ENCODE results near the gene CCDC13. TPM values are rescaled to one million over a fixed set of nuclear protein-coding genes. Genes with fewer than 3 reads are reported as not detected.
"Not testable (repeated sequence)": the region's sequence is repeated elsewhere in the genome, so short reads cannot be mapped to it uniquely, and the experiment has no call there.

CCDC13 gene, protein sequence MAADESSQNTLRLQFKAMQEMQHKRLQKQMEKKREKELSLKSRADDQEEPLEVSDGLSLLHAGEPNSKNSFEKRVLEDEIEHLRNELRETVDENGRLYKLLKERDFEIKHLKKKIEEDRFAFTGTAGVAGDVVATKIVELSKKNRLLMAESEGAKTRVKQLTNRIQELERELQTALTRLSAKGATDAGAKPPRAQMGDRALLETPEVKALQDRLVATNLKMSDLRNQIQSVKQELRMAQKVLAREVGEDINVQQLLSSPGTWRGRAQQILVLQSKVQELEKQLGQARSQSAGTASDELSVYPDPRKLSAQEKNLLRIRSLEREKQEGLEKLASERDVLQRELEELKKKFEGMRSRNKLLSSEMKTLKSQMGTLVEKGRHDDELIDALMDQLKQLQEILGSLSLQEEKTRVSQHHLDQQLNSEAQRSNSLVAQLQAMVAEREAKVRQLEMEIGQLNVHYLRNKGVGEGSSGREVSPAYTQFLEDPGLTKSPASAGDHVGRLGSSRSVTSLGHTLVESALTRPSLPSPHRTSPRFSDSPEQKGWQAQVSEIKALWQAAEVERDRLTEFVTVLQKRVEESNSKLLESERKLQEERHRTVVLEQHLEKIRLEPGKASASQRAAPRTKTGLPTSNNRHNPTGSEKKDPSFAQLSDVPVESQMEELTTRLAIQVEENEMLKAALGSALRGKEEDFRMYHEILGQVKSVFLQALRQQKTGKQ
- 1.3 TPM for total RNA-seq
- long read RNA-seq, partial matches to known transcripts: 0 of 3 reads
- long read RNA-seq, other reads (novel, unspliced or antisense): 1 of 3 reads

DNA sequence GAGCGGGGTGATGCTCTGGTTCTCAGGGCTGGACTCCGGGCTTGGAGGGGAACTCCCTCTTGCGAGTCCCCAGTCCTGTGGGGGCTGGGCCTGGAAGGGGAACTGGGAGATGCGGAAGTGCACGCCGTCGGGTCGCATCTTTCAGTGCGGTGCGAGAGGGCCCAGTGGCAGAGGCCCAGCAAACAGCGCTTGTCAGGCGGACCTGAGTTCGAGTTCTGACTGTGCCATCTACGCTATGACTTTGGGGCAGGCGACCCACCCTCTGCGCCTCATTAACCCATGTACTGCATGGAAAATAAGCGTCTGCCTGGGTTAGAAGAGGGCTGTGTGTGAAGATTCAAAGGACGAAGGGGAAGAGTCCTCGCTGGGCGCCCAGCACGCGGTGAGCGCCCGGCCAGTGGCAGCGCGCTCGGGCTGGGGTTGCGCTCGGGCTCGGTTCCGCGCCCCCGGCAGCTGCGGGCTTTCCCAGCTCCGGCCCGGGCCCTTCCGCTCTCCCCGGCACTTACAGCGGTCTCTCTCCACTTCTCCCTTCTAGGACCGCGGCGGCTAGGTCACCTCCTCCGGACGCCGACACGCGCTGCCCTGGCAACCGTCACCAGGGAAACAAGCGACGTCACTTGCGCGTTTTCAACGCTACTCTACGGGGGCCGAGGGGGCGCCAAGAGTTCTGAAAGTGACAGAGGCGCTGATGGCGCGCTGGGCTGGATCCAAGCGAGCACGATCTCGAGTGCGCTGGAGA, at the start of gene CCDC13:
CCDC13 (minus strand) TSS at position 584 of the 739 bp plus-strand sequence. CDS start 14,908 bp downstream, outside the sequence.
- DNase-seq (ENCODE audit: low spot score): peak; percentile 98

DNA sequence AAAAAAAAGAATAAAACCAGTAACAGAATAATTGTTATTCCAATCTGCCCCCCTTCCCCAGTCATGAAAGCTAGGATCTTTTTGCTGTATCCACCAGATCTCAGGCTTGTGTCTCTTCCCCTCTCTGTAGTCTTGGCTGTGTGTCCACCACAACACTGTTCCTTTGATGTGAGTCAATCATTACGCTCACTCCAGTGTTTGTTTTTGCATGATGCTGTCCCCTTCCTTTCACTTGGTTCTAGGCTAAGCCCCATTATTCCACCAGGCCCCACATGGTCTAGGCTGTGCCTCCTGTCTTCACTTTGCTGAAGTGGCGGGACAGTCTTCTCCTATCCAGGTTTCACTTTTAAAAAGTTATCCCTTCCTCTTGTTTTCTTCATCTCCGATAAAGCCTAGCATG, 49.8 kb upstream of the CCDC13 start:
- DNase-seq (ENCODE audit: low spot score): no peak

DNA sequence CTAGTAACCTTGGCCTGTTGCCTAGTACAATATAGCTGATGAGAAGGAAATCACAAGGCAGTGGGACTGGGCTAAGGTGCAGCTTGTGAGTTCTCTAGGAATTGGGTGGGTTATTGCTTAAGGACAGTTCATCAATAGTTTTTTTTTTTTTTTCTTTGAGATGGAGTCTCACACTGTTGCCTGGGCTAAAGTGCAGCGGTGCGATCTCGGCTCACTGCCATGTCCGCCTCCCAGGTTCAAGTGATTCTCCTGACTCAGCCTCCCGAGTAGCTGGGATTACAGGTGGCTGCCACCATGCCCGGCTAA, 47.6 kb upstream of the CCDC13 start:
- no peak for DNase-seq (ENCODE audit: low spot score)

DNA sequence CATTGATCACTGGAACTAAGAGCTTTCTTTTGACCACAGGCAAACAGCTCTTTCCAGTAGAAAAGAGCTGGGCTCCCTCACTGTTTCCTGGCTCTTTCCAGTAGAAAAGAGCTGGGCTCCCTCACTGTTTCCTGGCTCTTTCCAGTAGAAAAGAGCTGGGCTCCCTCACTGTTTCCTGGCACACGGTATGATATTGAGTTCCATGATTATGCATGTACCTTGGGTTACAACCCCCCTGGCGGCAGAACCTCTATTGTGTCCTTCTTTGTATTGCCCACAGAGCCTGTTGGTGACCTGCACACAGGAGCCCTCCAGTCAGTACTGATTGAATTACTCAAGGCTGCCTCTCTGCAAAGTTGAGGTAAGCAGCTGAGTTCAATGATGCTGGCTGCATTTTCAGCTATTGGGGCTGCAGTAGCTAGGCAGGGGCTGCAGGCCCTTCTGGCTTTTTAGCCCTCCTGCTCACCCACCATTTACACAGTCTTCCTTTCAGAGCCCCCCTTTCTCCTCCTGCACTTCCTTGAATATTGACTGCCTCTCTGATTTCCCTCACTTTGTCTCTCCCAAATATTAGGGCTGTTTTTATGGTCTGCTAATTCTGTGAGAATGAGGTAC, 46.4 kb upstream of the CCDC13 start:
- no peak for DNase-seq (ENCODE audit: low spot score)

DNA sequence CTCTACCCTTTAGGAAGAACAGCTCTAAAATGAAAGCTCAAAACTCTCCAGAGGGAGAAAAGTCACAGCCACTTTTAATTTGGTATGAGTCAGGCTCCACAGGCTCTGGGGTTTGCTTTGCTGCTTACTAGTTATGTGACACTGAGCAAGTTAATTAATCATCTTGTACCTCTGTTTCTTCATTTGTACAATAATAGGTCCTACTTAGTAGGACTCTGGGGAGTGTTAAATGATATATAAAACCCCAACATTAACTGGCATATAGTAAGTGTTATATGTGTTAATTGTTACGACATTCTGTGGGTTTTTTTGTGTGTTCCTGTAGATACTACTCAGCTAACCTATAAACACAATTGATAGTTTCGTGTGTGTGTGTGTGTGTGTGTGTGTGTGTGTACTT, 42.8 kb upstream of the CCDC13 start:
- no peak for DNase-seq (ENCODE audit: low spot score)

DNA sequence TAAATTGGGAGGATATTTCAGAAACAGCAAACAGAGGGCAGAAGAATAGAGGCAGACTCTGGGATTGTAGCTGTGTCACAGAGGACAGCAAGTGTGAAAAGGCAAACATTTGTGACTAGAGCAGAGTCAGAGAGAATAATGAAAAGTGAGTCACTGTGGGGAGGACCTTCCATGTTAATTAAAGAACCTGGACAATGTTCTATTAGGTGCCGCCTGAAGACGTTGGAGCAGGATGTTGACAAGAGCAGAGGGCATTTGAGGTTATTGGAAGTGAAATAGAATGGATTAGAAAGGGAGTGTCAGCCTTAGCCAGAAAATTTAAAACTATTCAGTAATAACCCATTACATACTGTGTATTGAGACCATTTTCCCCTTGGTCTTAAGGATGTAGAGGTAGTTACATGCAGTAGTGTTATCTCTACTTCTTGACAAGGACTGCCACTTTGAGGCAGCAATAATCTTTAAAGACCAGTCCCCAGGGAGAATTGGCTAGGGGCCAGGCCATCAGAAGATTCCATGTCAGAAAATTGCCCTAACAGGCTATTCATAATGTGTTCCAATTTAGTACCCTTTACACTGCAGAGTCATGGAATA, 42.0 kb upstream of the CCDC13 start:
- no peak for DNase-seq (ENCODE audit: low spot score)

DNA sequence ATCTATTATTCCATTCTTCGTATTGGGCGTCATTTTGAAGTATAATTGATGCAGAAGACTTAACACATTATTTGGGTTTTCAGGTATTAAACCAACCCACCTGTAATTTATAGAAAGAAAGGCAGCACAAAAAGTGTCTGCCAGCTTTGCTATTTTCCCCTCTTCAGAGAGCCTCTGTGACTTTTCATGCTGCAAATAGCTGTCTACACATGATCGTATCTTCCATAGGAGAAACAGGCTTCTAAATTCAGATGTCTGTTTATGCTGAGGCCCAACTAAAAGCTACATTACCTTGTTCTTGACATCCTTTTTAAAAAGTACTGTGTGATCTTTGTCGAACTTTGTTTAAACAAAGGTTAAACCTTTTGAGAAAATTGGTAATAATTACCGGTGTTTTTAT, 41.2 kb upstream of the CCDC13 start:
- no peak for DNase-seq (ENCODE audit: low spot score)

DNA sequence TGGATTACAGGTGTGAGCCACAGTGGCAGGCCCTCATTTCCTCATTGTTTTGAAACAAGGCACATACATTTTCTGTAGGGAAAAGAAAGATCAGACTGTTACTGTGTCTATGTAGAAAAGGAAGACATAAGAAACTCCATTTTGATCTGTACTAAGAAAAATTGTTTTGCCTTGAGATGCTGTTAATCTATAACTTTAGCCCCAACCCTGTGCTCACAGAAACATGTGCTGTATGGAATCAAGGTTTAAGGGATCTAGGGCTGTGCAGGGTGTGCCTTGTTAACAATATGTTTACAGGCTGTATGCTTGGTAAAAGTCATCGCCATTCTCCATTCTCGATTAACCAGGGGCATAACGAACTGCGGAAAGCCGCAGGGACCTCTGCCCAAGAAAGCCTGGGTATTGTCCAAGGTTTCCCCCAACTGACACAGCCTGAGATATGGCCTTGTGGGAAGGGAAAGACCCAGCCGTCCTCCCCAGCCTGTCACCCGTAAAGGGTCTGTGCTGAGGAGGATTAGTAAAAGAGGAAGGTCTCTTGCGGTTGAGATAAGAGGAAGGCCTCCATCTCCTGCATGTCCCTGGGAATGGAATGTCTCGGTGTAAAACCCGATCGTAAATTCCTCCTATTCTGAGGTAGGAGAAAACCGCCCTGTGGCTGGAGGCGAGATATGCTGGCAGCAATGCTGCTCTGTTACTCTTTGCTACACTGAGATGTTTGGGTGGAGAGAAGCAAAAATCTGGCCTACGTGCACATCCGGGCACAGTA, 38.2 kb upstream of the CCDC13 start:
- not testable (repeated sequence) for DNase-seq (ENCODE audit: low spot score)

DNA sequence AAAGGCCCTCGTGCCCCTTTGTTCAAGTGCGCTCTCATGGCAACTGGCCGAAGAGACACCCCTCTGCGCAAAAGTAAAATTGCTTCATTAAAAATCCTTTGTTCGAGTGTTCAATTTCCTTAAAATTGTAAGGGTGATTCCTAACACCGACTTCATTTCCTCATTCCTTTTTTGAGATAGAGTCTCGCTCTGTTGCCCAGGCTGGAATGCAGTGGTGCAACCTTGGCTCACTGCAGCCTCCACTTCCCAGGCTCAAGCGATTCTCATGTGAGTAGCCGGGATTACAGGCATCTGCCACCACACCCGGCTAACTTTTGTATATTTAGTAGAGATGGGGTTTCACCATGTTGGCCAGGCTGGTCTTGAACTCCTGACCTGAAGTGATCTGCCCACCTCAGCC, 37.7 kb upstream of the CCDC13 start:
- not testable (repeated sequence) for DNase-seq (ENCODE audit: low spot score)

DNA sequence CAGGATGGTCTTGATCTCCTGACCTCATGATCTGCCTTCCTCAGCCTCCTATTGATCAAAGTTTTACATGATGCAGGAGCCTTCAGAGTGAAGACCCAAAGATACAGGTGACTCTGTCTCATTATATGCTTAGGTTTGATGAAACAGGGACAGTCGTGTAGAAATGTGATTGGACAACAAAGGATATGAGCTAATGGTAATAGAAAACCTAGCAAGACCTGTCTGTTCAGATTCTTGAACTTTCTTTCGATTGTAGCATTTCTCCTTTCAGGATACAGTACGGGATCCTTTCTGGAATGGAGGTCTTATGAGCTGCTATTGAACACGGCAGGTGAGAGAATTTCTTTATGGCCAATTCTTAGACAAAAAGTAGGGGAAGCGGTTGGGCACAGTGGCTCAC, 36.1 kb upstream of the CCDC13 start, which contains the start of gene ACKR2:
ACKR2 (plus strand) TSS at position 244 of the 400 bp plus-strand sequence. CDS start 55,058 bp downstream, outside the sequence.
- no peak for DNase-seq (ENCODE audit: low spot score)

DNA sequence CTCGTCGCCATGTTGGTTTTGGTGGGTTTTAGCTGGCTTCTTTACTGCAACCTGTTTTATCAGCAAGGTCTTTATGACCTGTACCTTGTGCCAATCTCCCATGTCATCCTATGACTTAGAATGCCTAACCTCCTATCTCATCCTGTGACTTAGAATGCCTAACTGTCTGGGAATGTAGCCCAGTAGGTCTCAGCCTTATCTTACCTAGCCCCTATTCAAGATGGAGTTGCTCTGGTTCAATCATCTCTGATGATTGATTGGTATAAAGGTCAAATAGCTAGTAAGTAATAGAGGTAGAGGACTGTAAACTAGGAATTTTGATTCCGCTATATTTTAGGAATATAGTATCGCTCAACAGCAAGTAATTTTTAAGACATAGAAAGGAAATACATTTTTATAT, 34.9 kb upstream of the CCDC13 start:
- DNase-seq (ENCODE audit: low spot score): no peak

DNA sequence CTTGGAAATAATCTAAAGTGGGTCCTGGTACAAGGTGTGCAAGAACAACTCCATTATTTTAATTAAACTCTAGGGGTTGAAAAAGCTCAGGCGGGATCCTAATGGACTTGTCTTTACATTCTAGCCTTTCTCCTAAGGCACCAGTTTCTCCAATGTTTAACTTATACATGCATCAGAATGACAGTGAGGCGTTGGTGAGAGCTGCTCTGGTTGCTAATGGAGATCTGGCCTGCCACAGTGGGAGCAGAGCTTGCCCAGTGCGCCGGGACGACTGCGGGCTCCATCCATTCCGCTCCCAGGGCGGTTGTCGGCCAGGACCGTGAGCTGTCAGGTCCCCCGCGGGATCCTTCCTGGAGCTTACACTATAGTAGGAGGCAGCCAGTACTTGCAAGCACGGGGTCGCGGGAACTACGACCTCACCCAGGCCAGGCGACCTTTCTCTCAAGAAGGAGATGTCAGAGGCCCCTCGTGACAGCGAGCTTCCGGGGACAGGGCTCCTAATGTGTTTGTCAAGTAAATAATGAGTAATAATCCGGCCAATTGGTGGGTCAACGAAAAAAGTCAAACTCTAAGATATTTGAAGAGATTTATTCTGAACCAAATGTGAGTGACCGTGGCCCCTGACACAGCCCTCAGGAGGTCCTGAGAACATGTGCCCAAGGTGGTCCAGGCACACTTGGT, 32.2 kb upstream of the CCDC13 start:
- no peak for DNase-seq (ENCODE audit: low spot score)

DNA sequence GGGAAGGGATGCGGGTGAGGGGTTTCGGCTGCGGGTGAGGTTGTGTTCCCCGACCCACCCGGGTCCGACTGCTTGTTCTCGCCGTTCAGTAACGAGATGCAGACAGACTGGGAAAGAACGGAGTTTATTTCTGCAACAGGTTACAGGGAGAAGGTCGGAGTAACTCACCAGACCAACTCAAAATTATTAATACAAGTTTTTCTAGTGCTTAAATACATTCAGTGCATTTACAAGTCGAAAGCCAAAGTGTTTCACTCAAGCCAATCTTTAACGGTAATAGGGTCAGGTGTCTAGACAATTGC, 31.7 kb upstream of the CCDC13 start:
- DNase-seq (ENCODE audit: low spot score): no peak

DNA sequence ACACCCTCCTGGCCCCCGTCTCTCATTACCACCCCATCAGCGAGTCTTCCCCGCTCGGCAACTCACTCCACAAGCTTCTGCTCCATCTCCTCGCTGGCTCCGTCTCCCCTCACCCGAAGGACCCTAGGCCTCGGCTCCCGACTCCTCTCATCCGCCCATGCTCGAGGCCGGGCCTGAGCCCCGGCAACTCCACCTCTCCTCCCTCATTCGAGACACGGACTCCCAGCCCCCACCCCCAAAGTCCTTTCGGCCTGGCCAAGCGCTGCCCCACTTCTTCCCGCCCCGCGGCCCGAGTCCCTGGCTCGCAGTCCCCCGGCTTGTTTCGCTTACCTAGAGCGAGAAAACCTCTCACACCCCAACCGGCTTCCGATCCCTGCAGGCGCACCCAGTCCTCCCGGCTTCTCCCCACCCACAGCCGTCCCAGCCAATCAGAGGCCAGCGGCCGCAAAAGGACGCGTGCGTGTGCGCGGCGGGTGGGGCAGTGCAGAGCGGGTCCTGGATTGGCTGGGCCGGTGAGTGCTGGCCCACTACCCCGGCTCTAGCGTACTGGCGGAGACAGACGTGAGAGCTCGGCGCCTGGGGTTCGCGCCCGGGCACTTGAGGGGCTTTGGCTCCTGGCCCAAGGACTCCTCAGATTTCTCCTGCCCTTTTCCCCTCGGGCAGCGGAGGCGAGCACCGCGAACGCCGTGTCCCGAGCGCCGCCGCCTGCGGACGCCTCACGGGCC, 31.2 kb upstream of the CCDC13 start, which contains the start of gene HIGD1A:
HIGD1A (minus strand) TSS at position 385 of the 725 bp plus-strand sequence. CDS start 10,237 bp downstream, outside the sequence.
- DNase-seq (ENCODE audit: low spot score): peak; percentile 97

DNA sequence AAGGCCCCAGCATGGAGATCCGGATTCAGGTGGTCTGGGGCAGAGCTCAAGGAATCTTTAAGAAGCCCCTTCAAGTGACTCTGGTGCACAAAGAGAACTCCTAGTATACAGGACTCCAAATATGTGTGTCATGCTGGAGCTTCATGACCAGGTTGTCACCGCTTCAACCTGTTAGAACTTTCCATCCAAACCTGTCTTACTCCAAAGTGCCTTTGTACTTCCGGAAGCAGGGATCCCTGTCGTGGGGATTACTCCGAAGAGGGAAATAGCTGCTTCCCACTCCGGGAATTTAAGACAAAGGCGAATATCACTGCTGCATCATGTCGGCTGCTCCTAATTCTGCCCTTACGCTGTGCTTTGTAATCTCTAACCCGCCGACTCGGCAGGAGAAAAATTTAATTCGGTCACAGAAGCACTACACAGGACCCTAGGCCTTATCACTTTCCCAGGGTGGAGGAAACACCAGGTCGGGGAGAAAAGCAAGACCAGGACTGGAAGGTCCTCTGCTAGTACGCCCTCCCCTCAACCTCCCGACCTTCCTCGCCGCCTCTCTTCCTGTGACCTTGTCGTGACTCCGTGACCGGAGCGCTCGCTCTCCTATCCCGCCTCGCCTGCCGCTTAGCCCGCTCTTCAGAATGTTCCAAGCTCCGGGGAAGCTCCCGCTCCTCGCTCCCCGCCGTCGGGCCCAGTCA, 30.5 kb upstream of the CCDC13 start:
- DNase-seq (ENCODE audit: low spot score): no peak

DNA sequence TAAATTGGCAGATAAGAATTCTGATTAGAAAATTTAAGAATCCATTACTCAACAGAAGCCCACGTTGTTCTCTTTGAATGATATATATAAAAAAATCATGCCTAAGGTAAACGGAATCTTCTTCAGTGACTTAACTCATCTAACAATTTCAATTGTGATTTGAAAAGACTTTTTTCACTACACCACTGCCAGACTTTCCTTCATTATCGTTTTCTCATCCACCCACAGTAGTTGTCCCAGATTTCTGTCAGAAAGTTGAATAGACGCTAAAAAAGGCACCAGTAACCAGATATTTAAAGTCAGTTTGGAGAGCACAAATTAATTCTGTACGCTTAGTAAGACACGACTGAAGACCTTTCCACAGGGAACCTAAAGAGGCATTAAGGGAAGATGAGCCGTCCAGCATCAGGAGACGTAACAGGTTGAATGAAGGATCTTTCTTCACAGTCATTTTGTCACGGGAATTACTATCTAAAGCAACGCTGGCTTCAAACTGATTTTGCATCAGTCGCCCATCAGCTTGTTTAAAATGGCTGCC, 29.9 kb upstream of the CCDC13 start:
- DNase-seq (ENCODE audit: low spot score): no peak

DNA sequence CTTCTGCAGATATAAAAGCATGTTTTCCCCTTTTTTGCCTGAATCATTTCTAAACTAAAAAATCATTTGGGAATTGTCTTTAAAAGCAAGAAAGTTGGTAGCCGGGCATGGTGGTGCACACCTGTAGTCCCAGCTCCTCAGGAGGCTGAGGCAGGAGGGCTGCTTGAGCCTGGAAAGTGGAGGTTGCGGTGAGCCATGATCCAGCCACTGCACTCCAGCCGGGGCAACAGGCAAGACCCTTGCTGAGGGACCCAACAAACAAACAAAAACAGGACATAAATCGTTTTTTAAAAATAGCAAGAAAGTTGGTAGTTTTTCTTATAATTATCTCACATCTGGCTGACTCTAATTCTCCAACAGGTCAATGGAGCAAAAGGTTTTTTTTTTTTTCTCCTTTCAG, 28.7 kb upstream of the CCDC13 start:
- no peak for DNase-seq (ENCODE audit: low spot score)

DNA sequence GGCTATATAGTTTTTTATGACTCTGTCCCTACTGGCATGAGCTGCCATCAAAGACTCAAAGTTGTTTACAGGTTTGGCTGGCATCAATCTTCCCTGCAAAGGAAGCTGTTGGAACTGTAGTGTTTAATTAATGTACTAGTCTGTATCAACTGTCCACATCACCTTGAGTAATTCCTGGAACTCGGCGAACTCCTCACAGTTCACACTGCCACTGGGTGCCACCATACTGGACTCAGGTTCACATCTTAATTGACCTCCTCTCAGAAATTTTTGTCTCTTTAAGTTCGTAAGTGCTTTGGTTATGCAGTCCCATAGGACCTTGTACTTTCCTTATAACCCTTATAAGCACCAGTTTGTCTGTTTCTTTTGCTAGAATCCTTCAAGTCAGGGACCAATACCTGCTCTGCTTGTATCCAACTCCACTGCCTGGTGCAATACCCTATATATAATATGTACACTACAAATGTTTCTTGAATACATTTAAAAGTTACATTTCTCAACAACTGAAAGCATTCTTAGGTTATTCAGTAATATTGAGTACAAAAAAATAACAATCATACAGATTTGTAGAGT, 28.1 kb upstream of the CCDC13 start:
- no peak for DNase-seq (ENCODE audit: low spot score)

Data from mesenteric fat pad (tissue), 1 donor.